Measurements from ENCODE around the gene PLRG1.
"Not testable (repeated sequence)": the region's sequence is repeated elsewhere in the genome, so short reads cannot be mapped to it uniquely, and the experiment has no call there.

Gene PLRG1

GRCh38 chr4:154549894-154550790, at the start of gene PLRG1:
Gene PLRG1, minus strand, starts transcription at chr4:154550400. Its CDS starts 92 bp downstream, at chr4:154550308.
- DNase-seq: peak; percentile 96

DNA sequence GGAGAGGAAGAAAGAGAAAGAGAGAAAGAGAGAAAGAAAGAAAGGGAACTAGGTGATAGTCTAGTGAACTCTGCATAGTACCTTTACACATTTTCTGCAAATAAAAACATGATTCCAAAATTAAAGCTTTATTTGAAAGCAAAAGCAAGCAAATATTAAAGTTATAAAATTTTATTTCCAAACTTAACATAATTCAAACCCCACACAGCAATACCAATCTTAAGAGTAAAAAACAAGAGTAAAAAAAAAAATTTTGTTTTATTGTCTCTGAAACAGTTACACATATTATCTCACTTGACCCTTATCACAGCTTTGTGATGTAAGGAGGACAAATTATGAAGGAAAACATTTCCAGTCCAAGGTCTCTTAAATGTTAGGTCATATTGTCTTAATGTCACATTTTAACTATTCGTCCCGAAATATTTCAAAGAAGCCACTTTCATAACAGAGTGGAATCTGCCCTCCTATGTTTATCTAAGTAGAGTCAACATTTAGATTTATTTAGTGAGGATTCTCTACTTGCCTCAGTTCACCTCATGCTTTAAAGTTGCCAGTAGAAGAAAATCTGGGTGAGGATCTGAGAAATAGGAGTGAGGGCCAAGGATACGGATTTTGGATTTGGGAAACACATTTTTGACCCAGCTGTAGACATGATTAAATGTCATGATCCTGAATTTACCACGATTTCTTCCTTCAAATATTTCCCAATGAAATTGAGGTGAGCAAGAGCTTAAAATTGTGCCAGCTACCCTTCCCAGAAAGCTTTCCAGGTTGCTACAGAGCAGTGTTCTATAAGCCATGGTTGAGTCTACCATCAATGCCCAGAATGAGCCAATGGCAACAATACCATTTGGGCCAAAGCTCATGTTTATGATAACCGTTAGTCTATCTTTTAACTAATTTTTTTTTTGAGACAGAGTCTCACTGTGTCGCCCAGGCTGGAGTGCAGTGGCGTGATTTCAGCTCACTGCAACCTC, 47.9 kb upstream of the PLRG1 start:
- no peak for DNase-seq

- not testable (repeated sequence) for DNase-seq
Measured at GRCh38 chr4:154597281-154597680, 47.1 kb upstream of the PLRG1 start.

GRCh38 chr4:154595807-154596206, 45.6 kb upstream of the PLRG1 start:
- DNase-seq: no peak

- DNase-seq: not testable (repeated sequence)
Measured at GRCh38 chr4:154594343-154594742, 44.1 kb upstream of the PLRG1 start.

DNA sequence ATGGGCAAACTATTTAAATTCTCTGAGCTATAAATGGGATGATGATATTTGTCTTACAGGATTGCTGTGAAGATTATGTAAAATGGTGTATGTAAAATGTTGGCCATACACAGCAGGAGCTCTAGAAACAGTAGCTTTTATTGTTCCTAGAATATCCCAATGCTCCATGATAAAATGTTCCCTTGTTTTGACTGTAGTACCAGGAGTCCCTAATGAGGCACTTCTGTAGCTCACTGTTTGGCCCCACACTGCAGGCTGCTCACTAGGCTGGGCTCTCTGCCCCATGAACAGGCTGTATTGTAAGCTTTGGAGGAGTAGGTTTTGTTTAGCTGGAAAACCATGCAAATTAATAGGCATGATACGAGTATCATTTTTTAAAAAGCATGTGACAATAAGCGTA, 43.7 kb upstream of the PLRG1 start:
- no peak for DNase-seq

- no peak for DNase-seq
Measured at GRCh38 chr4:154591890-154592289, 41.7 kb upstream of the PLRG1 start.

- DNase-seq: no peak
Measured at GRCh38 chr4:154590329-154591006, 40.3 kb upstream of the PLRG1 start, which contains the start of gene FGA. Gene FGA, minus strand, starts transcription at chr4:154590742. Its CDS starts 55 bp downstream, at chr4:154590687.

GRCh38 chr4:154589296-154590197, 39.3 kb upstream of the PLRG1 start:
- DNase-seq: no peak

- DNase-seq: no peak
Measured at GRCh38 chr4:154588198-154588597, 38.0 kb upstream of the PLRG1 start.

- DNase-seq: no peak
Measured at GRCh38 chr4:154586296-154587033, 36.3 kb upstream of the PLRG1 start.

DNA sequence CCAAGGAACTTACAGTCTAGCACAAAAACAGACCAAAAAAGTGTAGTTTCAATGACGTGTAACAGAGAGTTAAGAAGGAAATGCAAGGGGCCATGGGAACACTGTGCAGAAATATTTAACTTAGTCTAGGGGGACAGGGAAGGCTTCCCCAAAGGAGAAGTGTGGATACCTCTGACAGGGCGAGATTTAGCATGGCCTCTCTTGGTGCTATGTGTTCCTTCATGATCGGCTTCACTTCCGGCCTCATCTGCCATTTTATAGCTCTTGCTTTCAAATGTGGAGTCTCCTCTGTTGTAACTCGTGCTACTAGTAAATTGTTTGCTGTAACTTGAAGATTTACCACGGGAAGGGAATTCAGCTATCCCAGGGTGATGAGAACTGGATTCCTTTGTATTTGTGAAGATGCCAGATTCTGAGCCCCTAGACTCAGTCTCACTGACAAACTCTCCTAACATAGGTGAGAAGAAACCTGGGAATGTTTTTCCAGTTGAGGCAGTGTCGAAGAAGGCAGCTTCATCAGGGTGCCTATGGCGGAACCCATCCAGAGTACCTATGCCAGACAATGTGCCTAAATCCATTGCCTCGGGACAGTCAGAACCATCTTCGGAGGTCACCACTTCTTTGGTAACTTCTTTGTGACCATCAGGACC, 35.3 kb upstream of the PLRG1 start:
- no peak for DNase-seq

GRCh38 chr4:154584259-154584658, 34.1 kb upstream of the PLRG1 start:
- no peak for DNase-seq

DNA sequence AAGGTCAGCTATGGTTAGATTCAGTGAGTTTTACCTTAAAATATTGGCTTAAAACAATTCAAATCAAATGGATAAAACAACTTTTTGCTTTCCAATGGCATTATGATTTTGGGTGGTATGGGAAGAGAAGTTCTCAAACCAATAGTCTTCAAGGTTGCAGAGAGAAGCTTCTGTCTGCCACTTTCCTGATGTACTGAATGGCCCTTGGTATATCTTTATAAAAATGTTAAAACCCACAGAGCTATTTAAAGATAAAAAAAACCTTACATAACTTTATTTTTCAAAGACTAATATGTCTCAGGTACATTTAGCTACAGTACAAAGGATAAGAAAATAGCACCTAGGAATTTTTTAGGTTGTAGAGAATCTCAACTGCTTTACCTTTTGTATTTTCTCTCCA, 33.5 kb upstream of the PLRG1 start:
- no peak for DNase-seq

- DNase-seq: no peak
Measured at GRCh38 chr4:154583230-154583629, 33.0 kb upstream of the PLRG1 start.

DNA sequence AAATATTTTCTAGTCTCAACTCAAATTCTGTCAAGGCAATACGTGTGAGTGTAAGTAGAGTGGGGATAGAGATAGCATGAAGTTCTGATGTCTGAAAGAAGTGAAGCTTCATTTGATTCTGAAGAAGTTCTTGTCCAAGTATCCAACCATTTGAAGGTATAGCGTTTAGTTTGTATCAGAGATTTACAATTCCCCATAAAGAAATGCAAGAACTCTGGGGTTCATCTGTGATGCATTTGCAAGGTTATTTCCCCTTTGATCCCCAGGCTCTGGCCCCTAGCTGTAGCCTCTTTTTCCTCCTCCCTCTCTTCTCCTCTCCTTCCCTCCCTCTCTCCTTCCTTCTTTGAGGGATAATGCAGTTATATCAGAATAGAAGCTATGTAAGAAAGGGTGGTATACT, 32.5 kb upstream of the PLRG1 start:
- no peak for DNase-seq

DNA sequence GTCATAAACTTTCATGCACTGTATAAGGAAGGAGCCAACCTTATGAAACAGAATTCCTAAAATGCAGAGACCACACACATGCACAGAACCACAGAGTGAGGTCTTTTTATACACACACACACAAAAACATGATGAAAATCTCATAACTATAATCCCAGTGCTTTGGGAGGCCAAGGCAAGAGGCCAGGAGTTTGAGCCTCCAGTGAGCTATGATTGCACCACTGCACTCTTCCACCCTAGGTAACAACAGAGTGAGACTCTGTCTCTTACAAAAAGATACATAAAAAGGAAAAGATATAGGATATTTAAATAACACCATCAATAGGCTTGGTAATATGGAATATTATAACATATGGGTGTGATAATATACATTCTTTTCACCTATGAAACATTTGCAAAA, 29.7 kb upstream of the PLRG1 start:
- no peak for DNase-seq

DNA sequence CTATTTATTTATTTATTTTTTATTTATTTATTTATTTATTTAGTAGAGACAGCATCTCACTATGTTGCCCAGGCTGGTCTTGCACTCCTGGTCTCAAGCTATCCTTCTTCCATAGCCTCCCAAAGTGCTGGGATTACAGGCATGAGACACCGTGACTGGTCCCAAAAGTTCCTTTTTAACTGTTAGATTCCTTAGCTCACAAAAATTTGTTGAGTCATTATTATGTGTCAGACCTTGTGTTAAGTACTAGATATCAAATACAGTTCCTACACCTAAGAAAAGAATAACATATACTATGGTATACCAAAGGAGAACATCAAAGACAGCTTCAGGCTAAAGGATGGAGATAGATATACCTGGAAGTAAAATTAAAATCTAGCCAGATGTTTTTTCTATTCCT, 28.7 kb upstream of the PLRG1 start:
- no peak for DNase-seq

- DNase-seq: no peak
Measured at GRCh38 chr4:154577324-154577723, 27.1 kb upstream of the PLRG1 start.

DNA sequence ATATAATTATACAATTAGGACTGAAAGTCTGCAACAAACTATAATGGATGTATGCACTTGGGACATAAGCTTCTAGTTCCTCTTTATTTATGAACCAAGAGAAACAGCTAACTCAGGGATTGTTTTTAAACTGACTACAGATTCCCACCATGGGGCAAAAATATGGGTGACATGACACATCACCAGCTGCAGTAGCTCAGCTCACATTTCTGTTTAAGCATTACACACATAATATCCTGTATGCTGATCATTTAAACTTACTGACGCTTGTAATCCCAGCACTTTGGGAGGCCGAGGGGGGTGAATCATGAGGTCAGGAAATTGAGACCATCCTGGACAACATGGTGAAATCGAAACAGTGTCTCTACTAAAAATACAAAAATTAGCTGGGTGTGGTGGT, 24.1 kb upstream of the PLRG1 start:
- DNase-seq: no peak
